Measurements from ENCODE around the gene TIPARP.

The TIPARP gene

DNA sequence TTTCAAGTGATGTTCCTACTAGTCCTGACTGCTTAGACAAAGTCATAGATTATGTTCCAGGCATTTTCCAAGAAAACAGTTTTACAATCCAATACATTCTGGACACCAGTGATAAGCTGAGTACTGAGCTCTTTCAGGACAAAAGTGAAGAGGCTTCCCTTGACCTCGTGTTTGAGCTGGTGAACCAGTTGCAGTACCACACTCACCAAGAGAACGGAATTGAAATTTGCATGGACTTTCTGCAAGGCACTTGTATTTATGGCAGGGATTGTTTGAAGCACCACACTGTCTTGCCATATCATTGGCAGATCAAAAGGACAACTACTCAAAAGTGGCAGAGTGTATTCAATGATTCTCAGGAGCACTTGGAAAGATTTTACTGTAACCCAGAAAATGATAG, 3.8 kb downstream of the TIPARP start:
- Histone ChIP-seq H3F3A (ENCODE audit: insufficient read depth, low read length) (peaks cover 26% of the 10 kb centered on the region), H3K79me2 (ENCODE audit: low read length) (peaks cover 87% of the 10 kb centered on the region), H3K36me3 (replicated peaks; ENCODE audit: insufficient read depth, low read length) (peaks cover 27% of the 10 kb centered on the region), H4K20me1 (ENCODE audit: insufficient read depth, low read length) (peaks cover 35% of the 10 kb centered on the region), H3K9me3 (replicated peaks; ENCODE audit: insufficient read depth, low read length) (no peaks in the 10 kb centered on the region), H3K9ac (ENCODE audit: low read length) (no peak overlapping the region), H3K4me2 (ENCODE audit: low read depth, low read length) (peak overlapping the region; percentile 73), H3K4me1 (ENCODE audit: low read length) (peaks cover 75% of the 10 kb centered on the region), H3K27me3 (replicated peaks; ENCODE audit: insufficient read depth, low read length) (no peaks in the 10 kb centered on the region), H2AFZ (ENCODE audit: low read length) (no peak overlapping the region), H3K27ac (ENCODE audit: low read length) (no peak overlapping the region), H3K4me3 (ENCODE audit: low read length) (no peak overlapping the region), H3K9me2 (replicated peaks; ENCODE audit: insufficient read depth, low read length) (no peaks in the 10 kb centered on the region)
- TF ChIP-seq EZH2phosphoT487 (IDR thresholded peaks at IDR 0.05; ENCODE audit: low read length) (no peak), EZH2 (optimal IDR thresholded peaks at IDR 0.05; ENCODE audit: low read depth, low read length) (no peak)
- TF ChIP-seq, protein P1, sequence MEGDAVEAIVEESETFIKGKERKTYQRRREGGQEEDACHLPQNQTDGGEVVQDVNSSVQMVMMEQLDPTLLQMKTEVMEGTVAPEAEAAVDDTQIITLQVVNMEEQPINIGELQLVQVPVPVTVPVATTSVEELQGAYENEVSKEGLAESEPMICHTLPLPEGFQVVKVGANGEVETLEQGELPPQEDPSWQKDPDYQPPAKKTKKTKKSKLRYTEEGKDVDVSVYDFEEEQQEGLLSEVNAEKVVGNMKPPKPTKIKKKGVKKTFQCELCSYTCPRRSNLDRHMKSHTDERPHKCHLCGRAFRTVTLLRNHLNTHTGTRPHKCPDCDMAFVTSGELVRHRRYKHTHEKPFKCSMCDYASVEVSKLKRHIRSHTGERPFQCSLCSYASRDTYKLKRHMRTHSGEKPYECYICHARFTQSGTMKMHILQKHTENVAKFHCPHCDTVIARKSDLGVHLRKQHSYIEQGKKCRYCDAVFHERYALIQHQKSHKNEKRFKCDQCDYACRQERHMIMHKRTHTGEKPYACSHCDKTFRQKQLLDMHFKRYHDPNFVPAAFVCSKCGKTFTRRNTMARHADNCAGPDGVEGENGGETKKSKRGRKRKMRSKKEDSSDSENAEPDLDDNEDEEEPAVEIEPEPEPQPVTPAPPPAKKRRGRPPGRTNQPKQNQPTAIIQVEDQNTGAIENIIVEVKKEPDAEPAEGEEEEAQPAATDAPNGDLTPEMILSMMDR (IDR thresholded peaks at IDR 0.05; ENCODE audit: low read length): no peak
- no peak for DNase-seq

DNA sequence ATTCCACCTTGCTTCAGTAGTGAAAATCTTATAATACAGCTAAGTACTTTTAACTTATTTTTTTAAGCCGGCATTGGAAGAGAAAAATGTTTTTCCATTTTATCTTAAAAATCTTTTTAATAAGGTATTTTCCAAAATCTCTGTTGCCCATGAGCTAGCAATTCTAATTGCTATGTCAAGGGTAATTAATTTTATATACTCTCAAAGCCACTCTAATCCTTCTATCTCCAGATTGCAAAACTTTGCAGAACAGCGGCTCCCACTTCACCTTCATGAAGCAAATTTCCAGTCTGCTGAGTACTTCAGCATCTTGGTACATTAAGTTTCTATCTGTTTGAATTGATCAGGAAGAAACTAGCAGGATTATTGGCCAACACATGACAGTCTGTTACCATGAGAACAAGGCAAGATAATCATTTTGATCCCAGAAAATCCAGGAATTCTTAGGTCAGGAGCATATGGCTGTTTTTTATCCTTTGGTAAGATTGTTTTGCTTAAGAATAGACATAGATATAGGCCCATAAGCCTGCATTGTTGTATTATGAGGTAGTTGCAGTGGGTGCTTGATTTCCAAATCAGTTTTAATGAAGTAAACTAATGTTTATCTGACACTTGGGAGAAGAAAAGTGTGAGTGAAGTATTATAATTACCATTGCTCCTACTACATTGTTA, 6.0 kb downstream of the TIPARP start:
- Histone ChIP-seq H3K79me2 (ENCODE audit: low read length) (peaks cover 95% of the 10 kb centered on the region), H3K9ac (ENCODE audit: low read length) (0 out of 2 replicates have a peak overlapping the region, but pooled peaks have one; percentile 2), H3F3A (ENCODE audit: insufficient read depth, low read length) (peaks cover 32% of the 10 kb centered on the region), H4K20me1 (ENCODE audit: insufficient read depth, low read length) (peaks cover 35% of the 10 kb centered on the region), H3K9me3 (replicated peaks; ENCODE audit: insufficient read depth, low read length) (no peaks in the 10 kb centered on the region), H3K4me1 (ENCODE audit: low read length) (peaks cover 92% of the 10 kb centered on the region), H3K27me3 (replicated peaks; ENCODE audit: insufficient read depth, low read length) (no peaks in the 10 kb centered on the region), H3K36me3 (replicated peaks; ENCODE audit: insufficient read depth, low read length) (peaks cover 27% of the 10 kb centered on the region), H3K4me3 (ENCODE audit: low read length) (no peak overlapping the region), H3K9me2 (replicated peaks; ENCODE audit: insufficient read depth, low read length) (no peaks in the 10 kb centered on the region), H3K27ac (ENCODE audit: low read length) (peak overlapping the region; percentile 29; the same call in 1 of the 2 replicates), H3K4me2 (ENCODE audit: low read depth, low read length) (peak overlapping the region; percentile 73), H2AFZ (ENCODE audit: low read length) (no peak overlapping the region)
- no peak for DNase-seq
- TF ChIP-seq EZH2 (optimal IDR thresholded peaks at IDR 0.05; ENCODE audit: low read depth, low read length) (no peak), EZH2phosphoT487 (IDR thresholded peaks at IDR 0.05; ENCODE audit: low read length) (no peak)
- TF ChIP-seq, protein P1 (IDR thresholded peaks at IDR 0.05; ENCODE audit: low read length): no peak

DNA sequence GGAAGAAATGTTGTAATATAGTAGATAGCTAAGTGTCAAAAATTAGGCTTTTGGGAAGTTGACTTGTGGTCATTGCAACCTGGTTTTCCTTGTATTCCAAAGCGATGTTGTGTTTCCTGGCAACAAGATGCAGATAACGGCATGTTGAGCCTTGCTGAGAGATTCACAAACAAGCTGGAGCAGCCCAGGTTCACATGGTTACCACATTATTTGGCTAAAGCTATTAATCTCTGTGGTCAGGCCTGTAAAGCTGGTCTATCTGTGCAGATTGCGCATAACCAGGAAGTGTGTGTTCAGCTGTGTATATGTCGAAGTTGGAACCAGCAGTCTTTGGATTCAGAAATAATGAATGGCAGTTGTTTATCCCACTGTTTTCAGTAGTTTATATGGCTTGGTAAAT, 6.6 kb downstream of the TIPARP start:
- Histone ChIP-seq H3K9me2 (replicated peaks; ENCODE audit: insufficient read depth, low read length) (no peaks in the 10 kb centered on the region), H3K27me3 (replicated peaks; ENCODE audit: insufficient read depth, low read length) (no peaks in the 10 kb centered on the region), H3K27ac (ENCODE audit: low read length) (peak overlapping the region; percentile 29; the same call in 1 of the 2 replicates), H4K20me1 (ENCODE audit: insufficient read depth, low read length) (peaks cover 35% of the 10 kb centered on the region), H2AFZ (ENCODE audit: low read length) (no peak overlapping the region), H3K79me2 (ENCODE audit: low read length) (peaks cover 90% of the 10 kb centered on the region), H3K4me3 (ENCODE audit: low read length) (no peak overlapping the region), H3K9me3 (replicated peaks; ENCODE audit: insufficient read depth, low read length) (no peaks in the 10 kb centered on the region), H3F3A (ENCODE audit: insufficient read depth, low read length) (peaks cover 36% of the 10 kb centered on the region), H3K4me1 (ENCODE audit: low read length) (peaks cover 97% of the 10 kb centered on the region), H3K9ac (ENCODE audit: low read length) (0 out of 2 replicates have a peak overlapping the region, but pooled peaks have one; percentile 2), H3K36me3 (replicated peaks; ENCODE audit: insufficient read depth, low read length) (peaks cover 27% of the 10 kb centered on the region), H3K4me2 (ENCODE audit: low read depth, low read length) (peak overlapping the region; percentile 73)
- peak; percentile 55 for DNase-seq
- no peak for TF ChIP-seq EZH2phosphoT487 (IDR thresholded peaks at IDR 0.05; ENCODE audit: low read length)
- TF ChIP-seq EZH2 (optimal IDR thresholded peaks at IDR 0.05; ENCODE audit: low read depth, low read length): no peak
- TF ChIP-seq, protein P1 (IDR thresholded peaks at IDR 0.05; ENCODE audit: low read length): no peak

Measured in MM.1S (cell line).